GM18909 (cell line): ENCODE data around the gene NOP14.
"Not testable (repeated sequence)": the region's sequence is repeated elsewhere in the genome, so short reads cannot be mapped to it uniquely, and the experiment has no call there.

Experiments used
- ATAC-seq: cut with Tn5 transposase; IDR thresholded peaks from one replicate; pipeline ENCODE4 v1.9.1; 2021; ENCODE audit warnings: mild to moderate bottlenecking; ENCODE audit not compliant: unreplicated experiment, poor library complexity

NOP14 gene

GRCh38 chr4:2932951-2933565 lies 30.1 kb downstream of the NOP14 start:
- ATAC-seq: no peak

GRCh38 chr4:2932321-2932950 lies 30.8 kb downstream of the NOP14 start:
- ATAC-seq: no peak

- ATAC-seq: peak; percentile 45
Measured at GRCh38 chr4:2931512-2932301, 31.5 kb downstream of the NOP14 start.

- no peak for ATAC-seq
Measured at GRCh38 chr4:2930758-2931511, 32.3 kb downstream of the NOP14 start.

GRCh38 chr4:2930135-2930757 lies 33.0 kb downstream of the NOP14 start:
- no peak for ATAC-seq

GRCh38 chr4:2929469-2929868 lies 33.7 kb downstream of the NOP14 start:
- no peak for ATAC-seq

- no peak for ATAC-seq
Measured at GRCh38 chr4:2928242-2929176, 34.7 kb downstream of the NOP14 start.

GRCh38 chr4:2927696-2928075 lies 35.5 kb downstream of the NOP14 start:
- no peak for ATAC-seq

- no peak for ATAC-seq
Measured at GRCh38 chr4:2927016-2927695, 36.0 kb downstream of the NOP14 start.

GRCh38 chr4:2925931-2926860 lies 37.0 kb downstream of the NOP14 start:
- ATAC-seq: no peak

- ATAC-seq: no peak
Measured at GRCh38 chr4:2925496-2925895, 37.7 kb downstream of the NOP14 start.

- no peak for ATAC-seq
Measured at GRCh38 chr4:2924765-2925301, 38.4 kb downstream of the NOP14 start.

GRCh38 chr4:2924286-2924685 lies 38.9 kb downstream of the NOP14 start:
- ATAC-seq: no peak

- no peak for ATAC-seq
Measured at GRCh38 chr4:2923668-2924173, 39.5 kb downstream of the NOP14 start.

GRCh38 chr4:2923141-2923551 lies 40.1 kb downstream of the NOP14 start:
- ATAC-seq: no peak

GRCh38 chr4:2922453-2923101 lies 40.6 kb downstream of the NOP14 start:
- not testable (repeated sequence) for ATAC-seq

GRCh38 chr4:2918714-2919113 lies 44.5 kb downstream of the NOP14 start:
- not testable (repeated sequence) for ATAC-seq
